ENCODE results near the gene RHBDD3.

GRCh38 chr22:29231971-29232959 lies 35.5 kb downstream of the RHBDD3 start:
- TF ChIP-seq YY1 (IDR thresholded peaks at IDR 0.05; ENCODE audit: insufficient read depth, insufficient read length) (no peak), ZNF274 (IDR thresholded peaks at IDR 0.05; ENCODE audit: low read depth, low read length) (no peak)
